CD4-positive, alpha-beta memory T cell (primary cell): ENCODE results near the gene WASHC2A. TPM values are rescaled to one million over a fixed set of nuclear protein-coding genes. Genes with fewer than 3 reads are reported as not detected.
"Not testable (repeated sequence)": the region's sequence is repeated elsewhere in the genome, so short reads cannot be mapped to it uniquely, and the experiment has no call there.

ENCODE experiments used
- CTCF ChIA-PET: fragments of 350-600 bp; sonication (Branson Sonifier 250); formaldehyde crosslinking; loops from one replicate; lab custom pipeline; 2021; ENCODE audit warnings: inconsistent platforms; ENCODE audit not compliant: partially characterized antibody; lab: Charles Lee
- POLR2A ChIA-PET: fragments of 350-600 bp; sonication (Branson Sonifier 250); formaldehyde crosslinking; loops from one replicate; lab custom pipeline; 2021; ENCODE audit not compliant: partially characterized antibody; lab: Charles Lee
- DNase-seq, 5 donors: peaks; one replicate each; pipeline versions ENCODE4 v3.0.0 to v3.0.0-alpha.2; 2020 to 2022; ENCODE audit warnings: mixed read lengths in 1 of 5
- H3K27ac ChIP-seq: one replicate; pipeline ENCODE4 v1.7.0; 2013; ENCODE audit warnings: low read depth, low read length
- H3K27me3 ChIP-seq: 2 replicates; pipeline ENCODE4 v1.7.0; 2013; ENCODE audit warnings: mild to moderate bottlenecking, low read length, moderate library complexity; ENCODE audit not compliant: insufficient read depth
- H3K36me3 ChIP-seq: 2 replicates; pipeline ENCODE4 v1.7.0; 2013; ENCODE audit warnings: mild to moderate bottlenecking, low read length, moderate library complexity; ENCODE audit not compliant: insufficient read depth
- H3K4me1 ChIP-seq: 2 replicates; pipeline ENCODE4 v1.7.0; 2013; ENCODE audit warnings: mild to moderate bottlenecking, low read length, moderate library complexity; ENCODE audit not compliant: insufficient read depth
- H3K4me3 ChIP-seq, 2 donors: one replicate each; pipeline ENCODE4 v1.7.0; 2013; ENCODE audit warnings: low read length in 2 of 2, mild to moderate bottlenecking in 1 of 2
- H3K9me3 ChIP-seq, 2 donors: one replicate each; pipeline ENCODE4 v1.7.0; 2013; ENCODE audit warnings: low read length in 2 of 2, control low read depth in 1 of 2; ENCODE audit not compliant: control insufficient read depth in 1 of 2
- H3K27ac Mint-ChIP-seq, 7 donors: one replicate each; pipeline ENCODE4 v1.8.0; 2020 to 2021; ENCODE audit warnings: mixed read lengths in 7 of 7, mild to moderate bottlenecking in 6 of 7, inconsistent platforms in 3 of 7, moderate library complexity in 3 of 7
- H3K27me3 Mint-ChIP-seq, 2 donors: one replicate each; pipeline ENCODE4 v1.8.0; 2020 to 2021; ENCODE audit warnings: mixed read lengths in 2 of 2
- H3K36me3 Mint-ChIP-seq, 2 donors: one replicate each; pipeline ENCODE4 v1.8.0; 2020 to 2021; ENCODE audit warnings: mixed read lengths in 2 of 2, inconsistent platforms in 1 of 2, mild to moderate bottlenecking in 1 of 2
- H3K4me1 Mint-ChIP-seq, 4 donors: one replicate each; pipeline ENCODE4 v1.8.0; 2020 to 2021; ENCODE audit warnings: mixed read lengths in 4 of 4, mild to moderate bottlenecking in 1 of 4
- H3K4me3 Mint-ChIP-seq, 8 donors: one replicate each; pipeline ENCODE4 v1.8.0; 2020 to 2021; ENCODE audit warnings: mixed read lengths in 8 of 8, mild to moderate bottlenecking in 7 of 8, moderate library complexity in 6 of 8, inconsistent platforms in 3 of 8
- H3K9me3 Mint-ChIP-seq, 8 donors: one replicate each; pipeline ENCODE4 v1.8.0; 2020 to 2021; ENCODE audit warnings: mixed read lengths in 8 of 8, mild to moderate bottlenecking in 5 of 8, inconsistent platforms in 3 of 8, moderate library complexity in 1 of 8
- intact Hi-C: fragments of 100-400 bp; cut with micrococcal nuclease; formaldehyde crosslinking; loops from one replicate; pipeline ENCODE4 v1.15.1; 2023
- polyA plus RNA-seq, 2 donors: library from polyadenylated mRNA; unstranded; fragments of 300-500 nt; fragmentation: Illumina TruSeq; gene quantifications; one replicate each; pipeline ENCODE4 v1.2.3, GENCODE V29; 2021
- total RNA-seq, 2 experiments: library from RNA; stranded (reverse); gene quantifications; one replicate each; pipeline ENCODE4 v1.2.3, GENCODE V29; 2021

Gene WASHC2A
- total and polyA plus RNA-seq, 4 experiments from 2014 or later, result 10.7 to 70.9 (median 54.5) TPM

GRCh38 chr10:50068352-50068659 lies 552 bp downstream of the WASHC2A start:
- H3K4me3 Mint-ChIP-seq, result peak overlapping the region; percentile 68 to 86 (median 78)
- H3K27me3 Mint-ChIP-seq, H3K36me3 Mint-ChIP-seq, H3K4me3 ChIP-seq, H3K27me3 ChIP-seq, H3K9me3 Mint-ChIP-seq, H3K27ac ChIP-seq, H3K36me3 ChIP-seq, H3K4me1 ChIP-seq, intact Hi-C loops, H3K9me3 ChIP-seq, CTCF ChIA-PET: not testable (repeated sequence)
- peak overlapping the region in 3 of 7 donors; percentile 50 to 95 (median 74) for H3K27ac Mint-ChIP-seq
- peak; percentile 3 to 23 (median 7) for DNase-seq
- POLR2A ChIA-PET, result interaction anchor here (1.1 to 1.8 kb wide), 2 partner anchors 529 to 556 kb away, joined by 6 to 11 read pairs; partner anchors contain the start of genes ERCC6 and SGMS1
- peaks cover 4 to 28% (median 9%) of the 10 kb centered on the region in 4 donors for H3K4me1 Mint-ChIP-seq

DNA sequence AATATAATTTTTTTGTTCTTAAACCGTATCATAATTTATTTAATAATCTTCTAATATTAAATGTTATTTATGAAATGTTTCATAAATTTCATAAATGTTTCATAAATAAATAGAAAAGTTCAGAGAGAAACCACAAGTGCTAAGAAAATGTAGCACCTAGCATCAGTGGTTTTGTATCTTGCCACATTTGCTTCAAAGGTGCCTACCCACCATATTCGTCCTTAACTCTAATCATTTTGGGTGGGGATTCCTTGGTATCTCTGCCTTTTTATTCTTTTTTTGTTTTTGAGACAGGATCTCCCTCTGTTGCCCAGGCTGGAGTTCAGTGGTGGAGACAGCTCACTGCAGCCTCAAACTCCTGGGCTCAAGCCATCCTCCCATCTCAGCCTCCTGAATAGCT lies 7.4 kb downstream of the WASHC2A start:
- H3K27ac ChIP-seq, H3K36me3 Mint-ChIP-seq, H3K9me3 Mint-ChIP-seq, H3K4me1 ChIP-seq, H3K27me3 Mint-ChIP-seq, H3K4me1 Mint-ChIP-seq, CTCF ChIA-PET, H3K4me3 Mint-ChIP-seq, DNase-seq, POLR2A ChIA-PET, H3K4me3 ChIP-seq, H3K36me3 ChIP-seq, H3K27me3 ChIP-seq, H3K9me3 ChIP-seq, H3K27ac Mint-ChIP-seq, intact Hi-C loops: not testable (repeated sequence)

DNA sequence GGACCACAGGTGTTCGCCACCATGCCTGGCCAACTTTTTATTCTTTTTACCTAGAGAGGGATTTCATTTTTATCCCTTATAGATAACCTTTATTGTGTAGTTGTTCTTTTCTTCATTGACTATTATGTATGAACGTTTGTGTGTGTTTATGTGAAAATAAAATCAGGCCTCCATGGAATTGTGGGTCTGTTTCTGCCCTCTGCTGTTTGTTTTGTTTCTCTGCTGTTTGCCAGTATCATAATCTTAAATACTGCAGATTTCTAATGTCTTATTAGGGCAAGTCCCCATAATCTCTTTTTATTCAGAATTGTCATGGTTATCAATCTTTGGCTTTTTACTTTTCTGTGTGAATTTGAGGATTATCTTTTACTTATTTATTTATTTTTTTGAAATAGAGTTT lies 7.8 kb downstream of the WASHC2A start:
- DNase-seq, H3K27me3 Mint-ChIP-seq, H3K27ac Mint-ChIP-seq, CTCF ChIA-PET, H3K4me1 Mint-ChIP-seq, H3K4me3 Mint-ChIP-seq, H3K36me3 Mint-ChIP-seq, H3K9me3 Mint-ChIP-seq, H3K36me3 ChIP-seq, POLR2A ChIA-PET, H3K27me3 ChIP-seq, H3K27ac ChIP-seq, H3K4me3 ChIP-seq, intact Hi-C loops, H3K4me1 ChIP-seq, H3K9me3 ChIP-seq: not testable (repeated sequence)

DNA sequence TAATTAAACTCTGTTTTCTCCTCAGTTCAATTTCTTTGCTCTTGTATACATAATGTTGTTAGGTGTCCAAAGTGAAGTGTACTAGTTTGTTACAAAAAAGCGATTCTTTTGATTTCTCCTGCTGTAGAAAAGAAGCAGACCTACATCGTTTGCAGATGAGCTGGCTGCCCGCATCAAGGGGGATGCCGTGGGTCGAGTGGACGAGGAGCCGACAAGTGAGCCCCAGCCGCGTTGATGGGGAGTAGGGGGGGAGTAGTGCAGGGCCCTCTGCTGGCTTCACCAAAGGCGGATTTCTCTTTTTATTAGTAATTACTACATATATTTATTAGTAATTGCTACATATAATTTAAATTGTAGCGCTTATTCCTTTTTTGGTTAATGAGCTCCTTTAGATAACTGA lies 23.6 kb downstream of the WASHC2A start:
- H3K36me3 Mint-ChIP-seq, result peaks cover 3 to 12% of the 10 kb centered on the region in 2 donors
- H3K27ac ChIP-seq, H3K27me3 Mint-ChIP-seq, H3K9me3 ChIP-seq, CTCF ChIA-PET, intact Hi-C loops, H3K9me3 Mint-ChIP-seq, H3K4me1 Mint-ChIP-seq, H3K36me3 ChIP-seq, H3K27me3 ChIP-seq, H3K4me3 ChIP-seq, H3K27ac Mint-ChIP-seq, POLR2A ChIA-PET, H3K4me1 ChIP-seq, H3K4me3 Mint-ChIP-seq, DNase-seq: not testable (repeated sequence)

GRCh38 chr10:50092928-50093327 lies 25.2 kb downstream of the WASHC2A start:
- POLR2A ChIA-PET, H3K9me3 Mint-ChIP-seq, H3K4me1 ChIP-seq, H3K27me3 Mint-ChIP-seq, CTCF ChIA-PET, H3K4me3 Mint-ChIP-seq, H3K27ac Mint-ChIP-seq, DNase-seq, H3K9me3 ChIP-seq, intact Hi-C loops, H3K4me1 Mint-ChIP-seq, H3K4me3 ChIP-seq, H3K27ac ChIP-seq, H3K36me3 ChIP-seq, H3K27me3 ChIP-seq: not testable (repeated sequence)
- H3K36me3 Mint-ChIP-seq, result peaks cover 6 to 14% of the 10 kb centered on the region in 2 donors

DNA sequence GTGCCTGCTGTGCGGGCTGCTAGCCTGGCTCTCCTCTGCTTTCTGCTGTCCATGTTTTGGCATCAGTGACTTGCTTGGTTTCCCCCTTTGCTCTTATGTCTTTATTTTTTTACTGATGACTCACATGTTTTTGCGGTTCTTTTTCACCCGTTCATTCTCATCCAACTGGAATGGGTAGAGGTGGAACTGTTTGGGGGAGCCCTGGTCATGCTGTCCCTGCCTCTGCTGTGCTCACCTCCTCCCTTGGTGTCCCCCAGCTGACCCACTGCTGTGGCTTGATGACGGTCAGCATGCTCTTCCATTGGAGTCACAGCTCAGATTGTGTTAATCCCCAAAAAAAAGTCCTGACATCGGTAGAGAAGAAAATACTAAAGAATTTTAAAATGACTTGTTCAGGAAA lies 26.9 kb downstream of the WASHC2A start:
- H3K4me3 ChIP-seq, intact Hi-C loops, H3K4me3 Mint-ChIP-seq, CTCF ChIA-PET, H3K27ac ChIP-seq, H3K9me3 Mint-ChIP-seq, H3K4me1 Mint-ChIP-seq, H3K4me1 ChIP-seq, H3K27me3 Mint-ChIP-seq, POLR2A ChIA-PET, H3K27ac Mint-ChIP-seq, H3K36me3 ChIP-seq, DNase-seq, H3K9me3 ChIP-seq, H3K27me3 ChIP-seq: not testable (repeated sequence)
- peaks cover 6 to 20% of the 10 kb centered on the region in 2 donors for H3K36me3 Mint-ChIP-seq

DNA sequence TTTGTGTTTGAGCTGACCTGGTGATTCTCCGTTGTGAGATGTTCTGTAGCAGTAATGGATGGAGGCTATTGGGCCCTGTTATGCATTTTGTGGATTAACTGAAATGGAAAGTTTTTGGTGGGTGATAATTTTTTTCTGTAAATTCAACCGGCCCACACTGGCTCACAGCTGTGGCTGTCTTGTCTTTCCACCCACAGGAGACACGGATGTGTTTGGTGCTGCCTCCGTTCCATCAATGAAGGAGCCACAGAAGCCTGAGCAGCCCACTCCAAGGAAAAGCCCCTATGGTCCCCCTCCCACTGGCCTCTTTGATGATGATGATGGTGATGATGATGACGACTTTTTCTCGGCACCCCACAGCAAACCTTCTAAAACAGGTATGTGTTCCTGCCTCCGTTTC lies 27.6 kb downstream of the WASHC2A start:
- H3K9me3 ChIP-seq, CTCF ChIA-PET, H3K4me3 ChIP-seq, H3K27ac Mint-ChIP-seq, H3K36me3 ChIP-seq, POLR2A ChIA-PET, H3K27me3 ChIP-seq, H3K4me1 ChIP-seq, intact Hi-C loops, H3K4me1 Mint-ChIP-seq, H3K27me3 Mint-ChIP-seq, H3K4me3 Mint-ChIP-seq, H3K27ac ChIP-seq, DNase-seq, H3K9me3 Mint-ChIP-seq: not testable (repeated sequence)
- peaks cover 6 to 21% of the 10 kb centered on the region in 2 donors for H3K36me3 Mint-ChIP-seq

- H3K36me3 Mint-ChIP-seq, result peaks cover 13 to 30% of the 10 kb centered on the region in 2 donors
- POLR2A ChIA-PET, CTCF ChIA-PET, H3K36me3 ChIP-seq, H3K9me3 ChIP-seq, H3K4me1 Mint-ChIP-seq, H3K4me3 Mint-ChIP-seq, H3K4me1 ChIP-seq, H3K27me3 Mint-ChIP-seq, H3K27me3 ChIP-seq, intact Hi-C loops, H3K4me3 ChIP-seq, DNase-seq, H3K27ac ChIP-seq, H3K27ac Mint-ChIP-seq, H3K9me3 Mint-ChIP-seq: not testable (repeated sequence)
Observed at GRCh38 chr10:50096722-50097121, 29.0 kb downstream of the WASHC2A start.
